ENCODE measurements around the gene DAB1. TPM values are rescaled to one million over a fixed set of nuclear protein-coding genes. Genes with fewer than 3 reads are reported as not detected.
A peak's percentile ranks its signal among the peaks of the same experiment; 100 is the strongest.

The DAB1 gene
- total RNA-seq: under 1 TPM; 0.52 to 0.61 TPM
- polyA plus RNA-seq (2013, experiment 1 of 2): 2.6 TPM
- 2.6 TPM for polyA plus RNA-seq (2013, experiment 2 of 2)
- total RNA-seq: 0 to 2.7 (median 0.31) reads per million in 172 experiments

DNA sequence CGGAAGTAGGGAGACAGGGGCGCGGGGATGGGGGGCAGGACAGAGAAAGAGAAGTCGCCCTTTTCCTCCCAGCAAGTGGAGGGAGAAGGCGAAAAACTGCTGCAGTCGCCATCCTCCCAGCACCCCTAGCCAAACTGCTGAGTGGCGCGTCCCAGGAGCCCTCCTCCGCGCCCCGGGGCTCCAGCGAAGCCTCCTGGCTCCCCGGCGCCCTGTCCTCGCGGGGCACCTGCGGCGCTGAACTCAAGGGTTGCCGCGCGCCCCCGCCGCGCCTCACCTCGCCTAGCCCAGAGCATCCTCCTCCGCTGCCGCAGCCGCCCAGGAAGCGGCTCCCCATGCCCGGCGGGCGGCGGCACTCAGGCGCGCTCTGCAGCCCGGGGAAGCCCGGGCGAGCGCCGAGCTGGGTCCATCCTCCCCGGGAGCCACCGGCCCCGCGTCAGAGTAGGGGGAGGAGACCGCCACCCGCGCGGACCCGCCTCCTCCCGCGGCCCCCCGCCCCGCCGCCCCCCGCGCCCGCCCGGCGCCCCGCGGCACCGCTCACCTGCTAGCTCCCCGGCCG, at the start of gene DAB1:
TSS of gene DAB1 (minus strand) at position 405 of the 556 bp plus-strand sequence. CDS start 133,030 bp downstream, outside the sequence.
- H3K36me3 Mint-ChIP-seq (ENCODE audit: low read depth): no peaks in the 10 kb centered on the region
- intact Hi-C loops (cut with DNase I, micrococcal nuclease): no loop called here
- no peak for ATAC-seq (ENCODE audit: poor library complexity)
- H3K27ac Mint-ChIP-seq: no peak within 1 kb of the TSS
- no peak within 1 kb of the TSS for H3K4me3 ChIP-seq (ENCODE audit: low read length)
- no peak within 1 kb of the TSS for H3K27ac ChIP-seq (ENCODE audit: low read depth in 1 of 2, low read length in 2 of 2)
- ChIA-PET POLR2A (no interaction called here), CTCF (no interaction called here)
- no peaks in the 10 kb centered on the region for H3K4me1 Mint-ChIP-seq (ENCODE audit: low read depth)
- H3K4me1 ChIP-seq (ENCODE audit: insufficient read depth, low read length): peaks cover 11% of the 10 kb centered on the region
- H3K4me3 Mint-ChIP-seq: peak within 1 kb of the TSS; percentile 38
- peaks cover 0 to 20% of the 10 kb centered on the region in 2 experiments for H3K9me3 ChIP-seq (ENCODE audit: control insufficient read depth in 1 of 2, insufficient read depth in 1 of 2, low read length in 2 of 2)
- H3K27me3 Mint-ChIP-seq: peaks cover 72% of the 10 kb centered on the region
- peaks cover 5% of the 10 kb centered on the region for H3K9me3 Mint-ChIP-seq
- TF ChIP-seq CTCF (IDR thresholded peaks at IDR 0.05): no peak
- peaks cover 28 to 53% of the 10 kb centered on the region in 2 experiments for H3K27me3 ChIP-seq (ENCODE audit: control insufficient read depth in 1 of 2, insufficient read depth in 2 of 2, low read length in 2 of 2)
- no peaks in the 10 kb centered on the region for H3K36me3 ChIP-seq (ENCODE audit: insufficient read depth, low read length)
- peak in 2 of 14 experiments; percentile 7 to 14 for DNase-seq

- intact Hi-C loops (cut with DNase I, micrococcal nuclease): no loop called here
- no peaks in the 10 kb centered on the region for H3K9me3 Mint-ChIP-seq
Measured at GRCh38 chr1:57473448-57473847, 49.6 kb upstream of the DAB1 start.

DNA sequence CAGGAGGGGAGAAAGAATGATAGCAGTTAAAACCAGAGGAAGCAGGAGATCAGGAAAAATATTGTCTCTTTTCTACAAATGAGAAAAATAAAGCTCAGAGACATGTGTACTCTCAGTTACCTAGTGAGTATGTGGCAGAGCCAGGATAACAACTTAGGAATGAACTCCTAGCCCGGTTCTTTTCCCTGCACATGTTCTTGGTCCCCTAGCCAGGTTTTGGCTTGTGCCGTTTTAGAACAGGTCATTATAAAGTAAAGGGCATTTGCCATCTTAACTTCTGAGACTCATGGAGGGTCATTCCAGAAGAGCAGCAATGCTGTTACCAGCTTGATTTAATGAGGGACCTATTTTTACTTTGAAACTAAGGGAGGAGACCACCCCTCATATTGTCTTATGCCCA, 48.1 kb upstream of the DAB1 start:
- Histone ChIP-seq H3K9me3 (ENCODE audit: control insufficient read depth in 1 of 2, insufficient read depth in 1 of 2, low read length in 2 of 2) (no peaks in the 10 kb centered on the region), H3K36me3 (ENCODE audit: insufficient read depth, low read length) (no peaks in the 10 kb centered on the region), H3K27me3 (ENCODE audit: control insufficient read depth in 1 of 2, insufficient read depth in 2 of 2, low read length in 2 of 2) (no peaks in the 10 kb centered on the region), H3K27ac (ENCODE audit: low read depth in 1 of 2, low read length in 2 of 2) (no peak overlapping the region), H3K4me1 (ENCODE audit: insufficient read depth, low read length) (no peaks in the 10 kb centered on the region), H3K4me3 (ENCODE audit: low read length) (no peak overlapping the region)
- DNase-seq (no peak), ATAC-seq (ENCODE audit: poor library complexity) (no peak)
- Mint-ChIP-seq H3K36me3 (ENCODE audit: low read depth) (no peaks in the 10 kb centered on the region), H3K4me1 (ENCODE audit: low read depth) (no peaks in the 10 kb centered on the region), H3K4me3 (no peak overlapping the region), H3K27me3 (peaks cover 8% of the 10 kb centered on the region), H3K27ac (no peak overlapping the region), H3K9me3 (no peaks in the 10 kb centered on the region)
- CTCF ChIA-PET: no interaction called here
- intact Hi-C loops (cut with DNase I, micrococcal nuclease): no loop called here
- no peak for TF ChIP-seq CTCF (IDR thresholded peaks at IDR 0.05)
- POLR2A ChIA-PET: no interaction called here

More at GRCh38 chr1:57473448-57473847, 49.6 kb upstream of the DAB1 start:
- Histone ChIP-seq H3K4me3 (ENCODE audit: low read length) (no peak overlapping the region), H3K36me3 (ENCODE audit: insufficient read depth, low read length) (no peaks in the 10 kb centered on the region), H3K9me3 (ENCODE audit: control insufficient read depth in 1 of 2, insufficient read depth in 1 of 2, low read length in 2 of 2) (no peaks in the 10 kb centered on the region), H3K27ac (ENCODE audit: low read depth in 1 of 2, low read length in 2 of 2) (no peak overlapping the region), H3K27me3 (ENCODE audit: control insufficient read depth in 1 of 2, insufficient read depth in 2 of 2, low read length in 2 of 2) (no peaks in the 10 kb centered on the region), H3K4me1 (ENCODE audit: insufficient read depth, low read length) (no peaks in the 10 kb centered on the region)
- H3K36me3 Mint-ChIP-seq (ENCODE audit: low read depth): no peaks in the 10 kb centered on the region
- no peak for TF ChIP-seq CTCF (IDR thresholded peaks at IDR 0.05)
- ChIA-PET CTCF (no interaction called here), POLR2A (no interaction called here)
- ATAC-seq (ENCODE audit: poor library complexity): no peak
- H3K4me3 Mint-ChIP-seq: no peak overlapping the region
- DNase-seq: no peak
- peaks cover 8% of the 10 kb centered on the region for H3K27me3 Mint-ChIP-seq
- no peaks in the 10 kb centered on the region for H3K4me1 Mint-ChIP-seq (ENCODE audit: low read depth)
- no peak overlapping the region for H3K27ac Mint-ChIP-seq

Measured in CD4-positive, alpha-beta T cell (primary cell).